GM13977 (cell line): ENCODE results near the gene TTC28.
"Not testable (repeated sequence)": the region's sequence is repeated elsewhere in the genome, so short reads cannot be mapped to it uniquely, and the experiment has no call there.

Experiments used
- DNase-seq: peaks from one replicate; pipeline ENCODE4 v3.0.0; 2012; ENCODE audit warnings: low spot score
- in situ Hi-C: fragments of 300-500 bp; cut with MboI; formaldehyde crosslinking; loops from one replicate; pipeline ENCODE4 v1.12.0; 2022; ENCODE audit warnings: low sequenced_read_pairs, low pct_unique_long_range_greater_than_20kb, mixed read lengths, inconsistent platforms; ENCODE audit not compliant: unreplicated experiment
- TF ChIP-seq, protein P1 (sequence below): IDR thresholded peaks from 2 replicates; pipeline ENCODE4 v1.5.1; 2012; ENCODE audit warnings: mild to moderate bottlenecking, control low read depth; ENCODE audit not compliant: insufficient read depth; ENCODE audit errors: extremely low read depth, missing control alignments

TTC28 gene

DNA sequence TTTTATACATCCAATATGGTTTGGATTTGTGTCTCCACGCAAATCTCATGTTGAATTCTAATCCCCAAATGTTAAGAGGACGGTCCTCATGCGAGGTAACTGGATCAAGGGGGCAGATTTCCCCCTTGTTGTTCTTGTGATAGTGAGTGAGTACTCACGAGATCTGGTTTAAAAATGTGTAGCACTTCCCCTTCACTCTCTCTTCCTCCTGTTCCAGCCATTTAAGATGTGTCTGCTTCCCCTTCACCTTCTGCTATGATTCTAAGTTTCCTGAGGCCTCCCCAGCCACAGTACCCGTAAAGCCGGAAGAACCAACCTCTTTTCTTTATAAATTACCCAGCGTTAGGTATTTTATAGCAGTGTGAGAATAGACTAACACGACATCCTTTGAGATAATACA, 98.6 kb downstream of the TTC28 start:
- DNase-seq = no peak
- in situ Hi-C loops = no loop called here
- TF ChIP-seq, protein P1, sequence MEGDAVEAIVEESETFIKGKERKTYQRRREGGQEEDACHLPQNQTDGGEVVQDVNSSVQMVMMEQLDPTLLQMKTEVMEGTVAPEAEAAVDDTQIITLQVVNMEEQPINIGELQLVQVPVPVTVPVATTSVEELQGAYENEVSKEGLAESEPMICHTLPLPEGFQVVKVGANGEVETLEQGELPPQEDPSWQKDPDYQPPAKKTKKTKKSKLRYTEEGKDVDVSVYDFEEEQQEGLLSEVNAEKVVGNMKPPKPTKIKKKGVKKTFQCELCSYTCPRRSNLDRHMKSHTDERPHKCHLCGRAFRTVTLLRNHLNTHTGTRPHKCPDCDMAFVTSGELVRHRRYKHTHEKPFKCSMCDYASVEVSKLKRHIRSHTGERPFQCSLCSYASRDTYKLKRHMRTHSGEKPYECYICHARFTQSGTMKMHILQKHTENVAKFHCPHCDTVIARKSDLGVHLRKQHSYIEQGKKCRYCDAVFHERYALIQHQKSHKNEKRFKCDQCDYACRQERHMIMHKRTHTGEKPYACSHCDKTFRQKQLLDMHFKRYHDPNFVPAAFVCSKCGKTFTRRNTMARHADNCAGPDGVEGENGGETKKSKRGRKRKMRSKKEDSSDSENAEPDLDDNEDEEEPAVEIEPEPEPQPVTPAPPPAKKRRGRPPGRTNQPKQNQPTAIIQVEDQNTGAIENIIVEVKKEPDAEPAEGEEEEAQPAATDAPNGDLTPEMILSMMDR = no peak

DNA sequence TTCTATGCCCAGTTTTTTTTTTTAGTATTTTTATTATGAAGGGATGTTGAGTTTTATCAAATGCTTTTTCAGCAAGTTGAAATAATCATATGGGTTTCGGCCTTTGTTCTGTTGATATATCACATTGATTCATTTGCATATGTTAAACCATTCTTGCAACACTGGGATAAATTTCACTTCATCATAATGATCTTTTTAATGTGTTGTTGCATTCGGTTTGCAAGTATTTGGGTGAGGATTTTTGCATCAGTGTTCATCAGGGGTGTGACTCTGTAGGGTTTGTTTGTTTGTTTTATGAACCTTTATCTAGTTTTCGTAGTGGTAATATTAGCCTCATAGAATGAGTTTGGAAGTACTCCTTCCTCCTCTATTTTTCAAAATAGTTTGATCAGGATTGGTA, 103.5 kb downstream of the TTC28 start:
- in situ Hi-C loops = no loop called here
- no peak for DNase-seq
- TF ChIP-seq, protein P1 = no peak

DNA sequence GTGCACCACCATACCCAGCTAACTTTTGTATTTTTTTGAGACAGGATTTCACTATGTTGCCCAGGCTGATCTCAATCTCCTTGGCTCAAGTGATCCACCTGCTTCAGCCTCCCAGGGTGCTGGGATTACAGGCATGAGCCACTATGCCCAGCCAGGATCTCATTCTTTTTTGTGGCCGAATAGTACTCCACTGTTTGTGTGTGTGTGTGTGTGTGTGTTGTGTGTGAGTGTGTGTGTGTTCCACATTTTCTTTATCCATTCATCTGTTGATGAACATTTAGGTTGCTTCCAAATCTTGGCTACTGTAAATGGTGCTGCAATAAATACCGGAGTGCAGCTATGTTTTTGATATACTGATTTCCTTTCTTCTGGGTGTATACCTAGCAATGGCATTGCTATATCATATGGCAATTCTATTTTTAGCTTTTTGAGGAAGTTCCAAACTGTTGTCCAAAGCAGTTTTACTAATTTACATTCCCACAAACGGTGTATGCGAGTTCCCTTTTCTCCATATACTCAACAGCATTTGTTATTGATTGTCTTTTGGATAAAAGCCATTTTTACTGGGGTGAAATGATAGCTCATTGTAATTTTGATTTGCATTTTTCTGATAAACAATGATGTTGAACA, 105.4 kb downstream of the TTC28 start:
- in situ Hi-C loops = no loop called here
- TF ChIP-seq, protein P1 = no peak
- no peak for DNase-seq

DNA sequence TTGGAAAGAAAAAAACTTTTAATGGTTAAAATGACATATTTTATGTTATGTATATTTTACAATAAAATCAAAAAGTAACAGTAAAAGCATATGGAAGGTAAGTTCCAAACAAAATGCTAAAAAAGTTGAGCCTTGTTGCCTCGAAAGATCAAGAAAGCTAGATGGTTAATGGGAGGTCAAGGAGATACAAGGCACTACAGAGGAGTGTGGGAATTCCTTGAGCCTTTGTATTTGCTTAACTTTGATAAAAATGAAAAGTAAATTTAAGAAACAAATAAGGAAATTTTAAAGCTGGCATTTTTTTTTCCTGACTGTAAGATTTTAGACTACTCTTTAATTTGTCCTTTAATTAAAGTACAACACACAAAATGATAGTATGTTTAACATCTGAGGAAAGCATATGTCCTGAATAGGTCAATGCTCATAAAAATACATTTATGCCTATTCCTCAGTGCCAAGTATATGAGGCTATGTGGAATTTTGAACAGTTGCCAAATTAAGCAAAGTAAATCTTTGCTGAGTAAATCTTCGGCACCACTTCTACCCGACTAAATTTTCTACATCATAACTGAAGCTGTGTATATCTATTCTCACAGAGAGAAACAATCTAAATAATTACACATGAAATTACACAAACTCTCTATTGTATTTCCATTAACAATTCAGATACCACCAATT, 108.8 kb downstream of the TTC28 start:
- DNase-seq = no peak
- TF ChIP-seq, protein P1 = no peak
- in situ Hi-C loops = no loop called here

DNA sequence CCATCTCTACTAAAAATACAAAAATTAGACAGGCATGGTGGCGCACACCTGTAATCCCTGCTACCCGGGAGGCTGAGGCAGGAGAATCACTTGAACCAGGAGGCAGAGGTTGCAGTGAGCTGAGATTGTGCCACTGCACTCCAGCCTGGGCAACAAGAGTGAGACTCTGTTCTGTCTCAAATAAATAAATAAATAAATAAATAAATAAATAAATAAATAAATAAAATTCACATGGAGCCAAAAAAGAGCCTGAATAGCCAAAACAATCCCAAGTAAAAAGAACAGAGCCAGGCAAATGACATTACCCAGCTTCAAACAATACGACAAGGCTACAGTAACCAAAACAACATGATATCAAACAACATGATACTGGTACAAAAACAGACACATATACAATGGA, 110.7 kb downstream of the TTC28 start:
- in situ Hi-C loops, DNase-seq: not testable (repeated sequence)

DNA sequence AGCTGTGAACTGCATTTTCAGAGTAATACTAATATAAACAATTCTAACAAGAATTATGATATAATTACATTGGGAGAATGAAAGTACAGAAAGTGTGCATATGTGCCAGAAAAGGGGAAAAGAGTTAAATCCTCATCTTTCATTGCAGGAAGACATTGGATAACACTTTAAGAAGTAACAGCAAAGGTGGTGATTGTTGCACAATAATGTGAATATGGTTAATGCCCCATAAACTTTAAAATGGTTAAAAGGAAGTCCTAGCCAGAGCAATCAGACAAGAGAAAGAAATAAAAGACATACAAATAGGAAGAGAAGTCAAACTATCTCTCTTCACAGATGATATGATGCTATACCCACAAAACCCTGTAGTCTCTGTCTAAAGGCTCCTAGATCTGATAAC, 111.5 kb downstream of the TTC28 start:
- DNase-seq = no peak
- TF ChIP-seq, protein P1 = no peak
- in situ Hi-C loops = no loop called here

DNA sequence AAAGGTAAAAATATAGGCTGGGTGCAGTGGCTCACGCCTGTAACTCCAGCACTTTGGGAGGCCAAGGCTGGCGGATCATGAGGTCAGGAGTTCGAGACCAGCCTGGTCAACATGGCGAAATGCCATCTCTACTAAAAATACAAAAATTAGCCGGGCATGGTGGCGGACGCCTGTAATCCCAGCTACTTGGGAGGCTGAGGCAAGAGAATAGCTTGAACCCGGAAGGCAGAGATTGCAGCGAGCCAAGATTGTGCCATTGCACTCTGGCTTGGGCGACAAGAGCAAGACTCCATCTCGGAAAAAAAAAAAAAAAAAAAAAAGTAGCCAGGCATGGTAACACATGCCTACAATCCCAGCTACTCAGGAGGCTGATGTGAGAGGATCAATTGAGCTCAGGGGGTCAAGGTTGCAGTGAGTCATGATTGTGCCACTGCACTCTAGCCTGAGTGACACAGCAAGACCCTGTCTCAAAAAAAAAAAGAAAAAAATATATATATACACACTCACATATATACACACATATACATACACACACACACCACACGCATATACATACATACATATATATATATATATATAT, 112.6 kb downstream of the TTC28 start:
- DNase-seq, in situ Hi-C loops: not testable (repeated sequence)

DNA sequence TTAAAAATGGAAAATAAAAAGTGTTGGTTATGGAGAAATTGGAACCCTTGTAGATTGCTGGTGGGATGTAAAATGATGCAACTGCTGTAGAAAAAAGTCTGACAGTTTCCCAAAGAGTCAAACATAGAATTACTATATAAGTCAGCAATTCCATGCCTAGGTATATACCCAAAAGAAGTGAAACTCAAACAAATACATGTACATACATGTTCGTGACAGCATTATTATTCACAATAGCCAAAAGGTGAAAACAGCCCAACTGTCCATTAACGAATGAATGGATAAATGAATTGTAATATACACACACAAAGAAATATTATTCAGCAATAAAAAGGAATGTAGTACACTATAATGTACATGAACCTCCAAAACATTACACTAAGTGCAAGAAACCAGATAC, 116.0 kb downstream of the TTC28 start:
- in situ Hi-C loops = no loop called here
- TF ChIP-seq, protein P1 = no peak
- DNase-seq = no peak
